ENCODE data around the gene ACADS. TPM values are rescaled to one million over a fixed set of nuclear protein-coding genes. Genes with fewer than 3 reads are reported as not detected.

The ACADS gene
- 25.5 and 34.8 TPM in 2 replicates for total RNA-seq

DNA sequence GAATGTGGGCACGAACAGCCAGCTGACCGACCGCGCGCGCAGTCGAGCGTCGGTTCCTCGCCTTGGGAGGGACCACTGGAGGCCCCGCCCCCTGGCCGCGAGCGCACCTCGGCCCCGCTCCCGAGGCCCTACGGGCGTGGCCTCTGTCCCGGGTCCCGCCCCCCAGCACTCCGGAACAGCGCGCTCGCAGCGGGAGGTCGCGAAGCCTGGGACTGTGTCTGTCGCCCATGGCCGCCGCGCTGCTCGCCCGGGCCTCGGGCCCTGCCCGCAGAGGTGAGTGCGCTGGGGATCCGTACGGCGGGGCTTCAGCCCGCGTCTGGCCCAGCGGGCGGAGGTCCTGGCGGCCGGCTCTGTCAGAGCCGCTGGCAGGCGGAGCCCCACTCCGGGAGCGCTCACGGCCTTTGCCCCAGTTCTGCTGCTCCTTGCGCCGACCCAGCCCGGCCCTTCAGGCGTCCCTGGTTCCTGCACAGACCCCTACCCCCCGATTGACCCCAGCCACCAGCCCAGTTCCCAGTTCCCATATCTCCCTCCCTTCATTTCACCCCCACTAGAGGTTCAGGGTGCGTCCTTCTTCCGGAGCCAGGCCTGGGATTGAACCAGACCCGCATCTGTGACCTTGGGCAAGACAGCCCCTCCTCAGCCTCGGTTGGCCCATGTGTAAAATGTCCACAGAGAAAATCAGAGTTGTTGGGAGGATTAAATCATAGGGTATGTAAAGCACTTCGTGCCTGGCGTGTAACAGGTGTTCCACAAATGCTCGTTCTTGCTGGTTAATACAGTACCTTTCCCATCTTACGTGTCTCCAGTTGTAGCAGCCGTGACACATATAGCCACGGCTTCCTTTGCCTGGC lies at the start of gene ACADS:
ACADS (plus strand) TSS at position 168 of the 851 bp plus-strand sequence; CDS start at position 228, 60 bp downstream.

GRCh38 chr12:120686690-120687577 lies 38.7 kb upstream of the ACADS start, which contains the start of gene MLEC:
MLEC (plus strand) TSS chr12:120687149; CDS start chr12:120687297, 148 bp downstream.

DNA sequence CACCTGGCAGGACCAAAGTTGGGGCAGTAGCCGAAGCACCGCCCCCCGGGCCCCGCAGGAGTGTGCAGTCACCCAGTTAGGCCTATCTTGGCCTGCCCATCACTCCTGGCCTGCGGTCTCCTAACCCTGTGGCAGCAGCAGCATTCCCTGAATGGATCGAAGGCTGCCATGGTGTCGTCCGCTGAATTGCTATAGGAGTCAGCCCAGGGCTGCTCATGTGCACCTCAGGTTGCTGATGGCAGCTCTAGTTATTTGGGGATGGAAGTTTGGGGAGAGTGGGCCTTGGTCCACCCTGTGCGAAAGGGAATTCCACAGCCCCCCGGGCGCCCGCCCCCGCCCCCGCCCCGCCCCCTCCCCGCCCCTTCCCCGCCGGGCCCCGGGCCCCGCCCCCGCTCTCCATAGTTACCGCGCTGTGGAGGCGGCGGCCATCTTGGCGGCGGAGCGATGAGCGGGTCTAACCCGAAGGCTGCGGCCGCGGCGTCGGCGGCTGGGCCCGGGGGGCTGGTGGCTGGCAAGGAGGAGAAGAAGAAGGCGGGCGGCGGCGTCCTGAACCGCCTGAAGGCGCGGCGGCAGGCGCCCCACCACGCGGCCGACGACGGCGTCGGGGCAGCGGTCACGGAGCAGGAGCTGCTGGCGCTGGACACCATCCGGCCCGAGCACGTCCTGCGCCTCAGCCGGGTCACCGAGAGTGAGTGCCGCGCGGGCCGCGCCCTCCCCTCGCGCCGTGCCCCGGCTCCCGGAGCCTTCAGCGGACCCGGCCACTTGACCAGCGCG lies 15.4 kb upstream of the ACADS start, which contains the start of gene UNC119B:
UNC119B (plus strand) TSS at position 428 of the 774 bp plus-strand sequence; CDS start at position 445, 17 bp downstream.

Other genes starting within 250 kb of the ACADS start
- 298 and 344 TPM in 2 replicates for gene DYNLL1, start 229.7 kb upstream of the ACADS start, total RNA-seq
- 17.3 and 23.9 TPM in 2 replicates for gene COQ5, start 196.7 kb upstream of the ACADS start, total RNA-seq
- 81.7 and 97.4 TPM in 2 replicates for gene RNF10, start 191.5 kb upstream of the ACADS start, total RNA-seq
- 19.3 and 24.3 TPM in 2 replicates for gene POP5, start 144.4 kb upstream of the ACADS start, total RNA-seq
- gene CABP1, start 85.2 kb upstream of the ACADS start, total RNA-seq: not detected in 2 replicates
- 30.1 and 38.4 TPM in 2 replicates for gene MLEC, start 38.7 kb upstream of the ACADS start, total RNA-seq
- gene UNC119B, start 15.4 kb upstream of the ACADS start, total RNA-seq: 14.3 and 18.8 TPM in 2 replicates
- 4.1 and 4.4 TPM in 2 replicates for gene SPPL3, start 178.5 kb downstream of the ACADS start, total RNA-seq

Measured in dermis lymphatic vessel endothelial cell (primary cell).